Calu3 (cell line): ENCODE results near the gene GPR158. TPM values are rescaled to one million over a fixed set of nuclear protein-coding genes. Genes with fewer than 3 reads are reported as not detected.

Experiments
- BruUV-seq: library from RNA; stranded (reverse); fragments of 400-500 nt; replicated peaks from 2 replicates; lab custom pipeline; 2021; lab: Mats Ljungman, UMichigan
- CTCF ChIA-PET: fragments of 300-600 bp; sonication (Branson Sonifier 250); formaldehyde crosslinking; loops from one replicate; lab custom pipeline; 2022; ENCODE audit warnings: antibody characterized with exemption; lab: Charles Lee
- DNase-seq: peaks from one replicate; pipeline ENCODE4 v3.0.0; 2022
- H3K27ac Mint-ChIP-seq: one replicate; pipeline ENCODE4 v1.8.0; 2022; ENCODE audit warnings: mixed read lengths; ENCODE audit not compliant: unreplicated experiment
- H3K27me3 Mint-ChIP-seq: one replicate; pipeline ENCODE4 v1.8.0; 2022; ENCODE audit warnings: mixed read lengths; ENCODE audit not compliant: unreplicated experiment
- H3K36me3 Mint-ChIP-seq: one replicate; pipeline ENCODE4 v1.8.0; 2022; ENCODE audit warnings: mild to moderate bottlenecking, moderate library complexity, mixed read lengths; ENCODE audit not compliant: insufficient read depth, unreplicated experiment
- H3K4me1 Mint-ChIP-seq: one replicate; pipeline ENCODE4 v1.8.0; 2022; ENCODE audit warnings: mild to moderate bottlenecking, low read depth, mixed read lengths; ENCODE audit not compliant: unreplicated experiment
- H3K4me3 Mint-ChIP-seq: one replicate; pipeline ENCODE4 v1.8.0; 2022; ENCODE audit warnings: mild to moderate bottlenecking, low read depth, moderate library complexity, mixed read lengths; ENCODE audit not compliant: unreplicated experiment
- H3K9me3 Mint-ChIP-seq: one replicate; pipeline ENCODE4 v1.8.0; 2022; ENCODE audit warnings: low read depth, mixed read lengths; ENCODE audit not compliant: unreplicated experiment
- intact Hi-C: fragments of 100-400 bp; cut with micrococcal nuclease; formaldehyde crosslinking; loops from one replicate; pipeline ENCODE4 v1.10.0; 2022; ENCODE audit not compliant: unreplicated experiment
- total RNA-seq: library from RNA; stranded (reverse); gene quantifications from 2 replicates; pipeline ENCODE4 v1.2.3, GENCODE V29; 2022
- TF ChIP-seq, protein P1 (sequence below): fragments of 200-600 bp; IDR thresholded peaks from one replicate; pipeline ENCODE4 v1.8.0; 2022; ENCODE audit warnings: antibody characterized with exemption; ENCODE audit not compliant: unreplicated experiment

GPR158 gene
- total RNA-seq, 1 experiment from 2014 or later: not detected

DNA sequence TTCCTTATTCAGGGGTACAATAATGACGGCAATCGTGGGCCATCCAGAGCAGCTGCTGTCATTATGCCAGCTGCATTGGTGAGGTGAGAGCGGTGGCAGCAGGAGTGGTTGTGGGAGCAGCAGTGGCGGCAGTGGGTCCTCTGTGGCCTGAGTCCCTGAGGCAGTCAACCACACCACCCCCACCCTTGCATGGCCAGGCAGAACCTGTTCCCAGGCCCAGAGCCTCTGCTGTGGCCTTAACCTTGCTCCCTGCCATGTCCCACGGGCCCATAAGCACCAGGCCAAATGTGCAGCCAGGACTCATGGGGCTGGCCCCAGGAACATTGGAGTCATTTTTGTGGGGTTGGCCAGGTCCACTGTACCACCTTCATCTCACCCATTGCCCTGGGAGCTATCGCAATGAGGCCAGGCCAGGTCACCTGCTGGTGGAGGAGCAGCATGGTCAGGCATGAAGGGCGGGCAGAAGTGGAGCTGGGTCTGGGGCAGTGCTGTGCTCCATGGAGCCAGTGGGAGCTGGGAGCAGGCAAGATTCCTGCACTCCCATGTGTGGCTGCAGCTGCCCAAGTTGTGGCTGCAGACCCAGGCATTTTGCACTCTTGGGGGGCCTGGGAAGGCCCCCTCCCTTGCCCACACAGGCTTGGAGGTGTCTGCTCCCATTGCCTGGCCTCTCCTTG is 213.5 kb downstream of the GPR158 start:
- no peaks in the 10 kb centered on the region for H3K36me3 Mint-ChIP-seq
- no peaks in the 10 kb centered on the region for H3K4me1 Mint-ChIP-seq
- CTCF ChIA-PET: interaction anchor here (0.6 kb wide), 1 partner anchor 166 kb away, joined by 4 read pairs; no protein-coding TSS in a partner anchor
- TF ChIP-seq, protein P1, sequence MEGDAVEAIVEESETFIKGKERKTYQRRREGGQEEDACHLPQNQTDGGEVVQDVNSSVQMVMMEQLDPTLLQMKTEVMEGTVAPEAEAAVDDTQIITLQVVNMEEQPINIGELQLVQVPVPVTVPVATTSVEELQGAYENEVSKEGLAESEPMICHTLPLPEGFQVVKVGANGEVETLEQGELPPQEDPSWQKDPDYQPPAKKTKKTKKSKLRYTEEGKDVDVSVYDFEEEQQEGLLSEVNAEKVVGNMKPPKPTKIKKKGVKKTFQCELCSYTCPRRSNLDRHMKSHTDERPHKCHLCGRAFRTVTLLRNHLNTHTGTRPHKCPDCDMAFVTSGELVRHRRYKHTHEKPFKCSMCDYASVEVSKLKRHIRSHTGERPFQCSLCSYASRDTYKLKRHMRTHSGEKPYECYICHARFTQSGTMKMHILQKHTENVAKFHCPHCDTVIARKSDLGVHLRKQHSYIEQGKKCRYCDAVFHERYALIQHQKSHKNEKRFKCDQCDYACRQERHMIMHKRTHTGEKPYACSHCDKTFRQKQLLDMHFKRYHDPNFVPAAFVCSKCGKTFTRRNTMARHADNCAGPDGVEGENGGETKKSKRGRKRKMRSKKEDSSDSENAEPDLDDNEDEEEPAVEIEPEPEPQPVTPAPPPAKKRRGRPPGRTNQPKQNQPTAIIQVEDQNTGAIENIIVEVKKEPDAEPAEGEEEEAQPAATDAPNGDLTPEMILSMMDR: no peak
- no TSS peak for BruUV-seq
- H3K27me3 Mint-ChIP-seq: no peaks in the 10 kb centered on the region
- H3K27ac Mint-ChIP-seq: no peak overlapping the region
- intact Hi-C loops: no loop called here
- H3K4me3 Mint-ChIP-seq: no peak overlapping the region
- DNase-seq: no peak
- H3K9me3 Mint-ChIP-seq: peaks cover 2% of the 10 kb centered on the region

DNA sequence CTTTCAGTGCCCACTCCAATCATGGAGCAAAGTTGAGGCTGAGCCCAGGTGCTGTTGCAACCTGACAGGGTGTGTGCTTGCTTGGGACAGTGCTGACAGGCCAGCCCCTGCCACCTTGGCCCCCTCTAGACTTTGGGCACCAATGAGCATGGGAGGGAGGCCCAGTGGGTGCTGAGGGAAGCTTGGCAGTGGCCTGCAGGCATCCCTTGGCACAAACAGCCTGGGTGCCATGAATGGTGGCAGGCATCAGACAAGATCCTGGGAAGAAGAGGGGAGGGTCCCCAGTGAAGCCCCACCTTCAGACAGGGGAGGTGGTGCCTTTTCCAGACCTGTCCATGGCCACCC is 214.0 kb downstream of the GPR158 start:
- Mint-ChIP-seq H3K4me3 (no peak overlapping the region), H3K27ac (no peak overlapping the region), H3K36me3 (no peaks in the 10 kb centered on the region), H3K4me1 (no peaks in the 10 kb centered on the region), H3K27me3 (no peaks in the 10 kb centered on the region), H3K9me3 (peaks cover 2% of the 10 kb centered on the region)
- CTCF ChIA-PET: no interaction called here
- no TSS peak for BruUV-seq
- no peak for DNase-seq
- intact Hi-C loops: no loop called here
- TF ChIP-seq, protein P1: no peak

DNA sequence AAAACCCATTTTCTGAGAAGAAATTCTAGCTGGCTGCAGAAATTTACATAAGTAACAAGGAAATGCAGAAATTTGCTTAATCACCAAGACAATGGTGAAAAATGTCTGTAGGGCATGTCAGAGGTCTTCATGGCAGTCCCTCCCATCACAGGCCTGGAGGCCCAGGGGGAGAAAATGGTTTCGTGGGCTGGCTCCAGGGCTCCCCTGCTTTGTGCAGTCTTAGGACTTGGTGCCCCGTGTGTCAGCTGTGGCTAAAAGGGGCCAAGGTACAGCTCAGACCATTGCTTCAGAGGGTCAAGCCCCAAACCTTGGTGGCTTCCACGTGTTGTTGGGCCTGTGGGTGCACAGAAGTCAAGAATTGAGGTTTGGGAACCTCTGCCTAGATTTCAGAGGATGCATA is 215.9 kb downstream of the GPR158 start:
- Mint-ChIP-seq H3K27ac (no peak overlapping the region), H3K36me3 (no peaks in the 10 kb centered on the region), H3K4me3 (no peak overlapping the region), H3K9me3 (peaks cover 2% of the 10 kb centered on the region), H3K27me3 (no peaks in the 10 kb centered on the region), H3K4me1 (no peaks in the 10 kb centered on the region)
- DNase-seq: no peak
- CTCF ChIA-PET: no interaction called here
- TF ChIP-seq, protein P1: no peak
- no TSS peak for BruUV-seq
- intact Hi-C loops: no loop called here

DNA sequence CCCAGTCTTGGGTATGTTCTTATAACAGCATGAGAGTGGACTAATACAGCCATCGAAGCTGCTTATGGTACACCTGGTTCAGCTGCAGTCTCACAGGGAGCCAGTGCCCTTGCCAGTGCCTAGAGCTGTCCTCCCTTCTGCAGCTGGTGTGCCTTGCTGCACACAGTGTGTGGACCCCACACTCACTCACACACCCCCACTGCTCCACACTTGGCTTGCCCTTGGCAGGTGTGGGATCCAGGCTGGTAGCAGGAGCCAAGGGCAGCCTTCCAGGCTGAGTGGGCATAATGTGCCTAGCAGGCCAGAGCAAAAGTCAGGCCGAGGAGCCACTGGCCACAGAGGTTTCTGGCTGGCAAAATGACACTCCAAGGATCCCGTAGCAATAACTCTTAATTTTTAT is 217.3 kb downstream of the GPR158 start:
- Mint-ChIP-seq H3K4me3 (no peak overlapping the region), H3K9me3 (peaks cover 2% of the 10 kb centered on the region), H3K4me1 (no peaks in the 10 kb centered on the region), H3K27me3 (no peaks in the 10 kb centered on the region), H3K27ac (no peak overlapping the region), H3K36me3 (no peaks in the 10 kb centered on the region)
- TF ChIP-seq, protein P1: no peak
- no peak for DNase-seq
- intact Hi-C loops: no loop called here
- CTCF ChIA-PET: no interaction called here
- no TSS peak for BruUV-seq
